HCT116 (cell line): Measurements from ENCODE around the gene DOCK11. TPM values are rescaled to one million over a fixed set of nuclear protein-coding genes. Genes with fewer than 3 reads are reported as not detected.

Experiments used
- ATAC-seq: fragments of 200-7000 bp; cut with Tn5 transposase; 2 replicates; pipeline ENCODE4 v1.9.1; 2020; ENCODE audit warnings: mild to moderate bottlenecking, moderate library complexity
- BruUV-seq: library from RNA; stranded (reverse); fragments of 400-500 nt; replicated peaks from 2 replicates; lab custom pipeline; 2021; lab: Mats Ljungman, UMichigan
- CTCF ChIA-PET: fragments of 300-600 bp; sonication (Branson Sonifier 250); formaldehyde crosslinking; loops from one replicate; lab custom pipeline; 2021; ENCODE audit warnings: antibody characterized with exemption; lab: Charles Lee
- POLR2A ChIA-PET: fragments of 300-600, 350-600 bp; sonication (Branson Sonifier 250); formaldehyde crosslinking; loops from one replicate; lab custom pipeline; 2021; ENCODE audit warnings: antibody characterized with exemption; lab: Charles Lee
- RAD21 ChIA-PET, 2 experiments: fragments of 300-600 bp; sonication (Branson Sonifier 250); formaldehyde crosslinking; loops; one replicate each; lab custom pipeline; 2023; ENCODE audit warnings: low total read pairs in 2 of 2; ENCODE audit not compliant: uncharacterized antibody in 2 of 2, unreplicated experiment in 2 of 2, low non-redundant PET in 1 of 2; lab: Charles Lee
- DNase-seq: peaks from one replicate; pipeline ENCODE4 v3.0.0-alpha.2; 2010; ENCODE audit warnings: low read depth, low spot score
- H2AFZ ChIP-seq: fragments of 200-600 bp; shearing (Covaris generic), sonication (generic); 2 replicates; pipeline ENCODE4 v1.6.1; 2017; ENCODE audit warnings: low read depth, mixed run types, mixed read lengths, antibody characterized with exemption, low read length; ENCODE audit not compliant: poor library complexity, severe bottlenecking
- H3K27ac ChIP-seq: 2 replicates; pipeline ENCODE4 v1.5.1; 2012; ENCODE audit warnings: low read depth, low read length
- H3K27me3 ChIP-seq: fragments of 200-600 bp; sonication (generic); 2 replicates; pipeline ENCODE4 v1.6.1; 2016; ENCODE audit warnings: mixed run types, low read length, mixed read lengths; ENCODE audit not compliant: insufficient read depth
- H3K36me3 ChIP-seq, 2 experiments: fragments of 200-500 bp in 1 of 2; fragments of 200-600 bp in 1 of 2; sonication (Bioruptor generic) in 1 of 2; sonication (generic) in 1 of 2; 2 replicates each; pipeline versions ENCODE4 v1.5.1 to v1.6.1; 2014 to 2016; ENCODE audit warnings: low read length in 2 of 2, inconsistent platforms in 1 of 2, mixed read lengths in 1 of 2, mixed run types in 1 of 2; ENCODE audit not compliant: insufficient read depth in 2 of 2, control insufficient read depth in 1 of 2
- H3K4me1 ChIP-seq, 2 experiments: fragments of 200-600 bp in 1 of 2; sonication (generic) in 1 of 2; 2 replicates each; pipeline versions ENCODE4 v1.5.1 to v1.6.1; 2012 to 2017; ENCODE audit warnings: low read length in 2 of 2, inconsistent platforms in 1 of 2, mild to moderate bottlenecking in 1 of 2, mixed read lengths in 1 of 2, mixed run types in 1 of 2, moderate library complexity in 1 of 2; ENCODE audit not compliant: insufficient read depth in 2 of 2, control insufficient read depth in 1 of 2
- H3K4me2 ChIP-seq: fragments of 200-600 bp; sonication (generic); 2 replicates; pipeline ENCODE4 v1.6.1; 2017; ENCODE audit warnings: mixed run types, low read length, mixed read lengths
- H3K4me3 ChIP-seq, 2 experiments: fragments of 200-600 bp in 1 of 2; sonication (generic) in 1 of 2; replicated peaks in 1 of 2; 2 replicates each; pipeline ENCODE4 v1.5.1; 2011 to 2016; ENCODE audit warnings: low read length in 2 of 2, control low read depth in 1 of 2, low read depth in 1 of 2, mild to moderate bottlenecking in 1 of 2, mixed read lengths in 1 of 2, mixed run types in 1 of 2
- H3K79me2 ChIP-seq: fragments of 200-600 bp; sonication (generic); 2 replicates; pipeline ENCODE4 v1.6.1; 2017; ENCODE audit warnings: mild to moderate bottlenecking, mixed run types, low read length, moderate library complexity, mixed read lengths; ENCODE audit not compliant: insufficient read depth
- H3K9ac ChIP-seq: fragments of 200-600 bp; sonication (generic); 2 replicates; pipeline ENCODE4 v1.6.1; 2016; ENCODE audit warnings: low read length, mixed read lengths
- H3K9me2 ChIP-seq: fragments of 200-600 bp; sonication (generic), shearing (Covaris generic); 2 replicates; pipeline ENCODE4 v1.6.1; 2017; ENCODE audit warnings: mixed run types, mild to moderate bottlenecking, moderate library complexity; ENCODE audit not compliant: insufficient read depth
- H3K9me3 ChIP-seq, 2 experiments: fragments of 200-500 bp in 1 of 2; fragments of 200-600 bp in 1 of 2; sonication (Bioruptor generic) in 1 of 2; sonication (generic) in 1 of 2; 2 replicates each; pipeline ENCODE4 v1.6.1; 2014 to 2017; ENCODE audit warnings: low read length in 2 of 2, mixed read lengths in 2 of 2, inconsistent platforms in 1 of 2, low read depth in 1 of 2, mild to moderate bottlenecking in 1 of 2, mixed run types in 1 of 2, moderate library complexity in 1 of 2; ENCODE audit not compliant: control insufficient read depth in 1 of 2, insufficient read depth in 1 of 2
- H4K20me1 ChIP-seq: fragments of 200-600 bp; sonication (generic), shearing (Covaris generic); 2 replicates; pipeline ENCODE4 v1.6.1; 2017; ENCODE audit warnings: mixed run types, mild to moderate bottlenecking, moderate library complexity; ENCODE audit not compliant: insufficient read depth
- CBX3 ChIP-seq: IDR thresholded peaks from 2 replicates; pipeline ENCODE4 v1.6.1; 2012; ENCODE audit warnings: low read depth
- CTCF ChIP-seq, 3 experiments: fragments of 200-600 bp in 1 of 3; sonication (generic) in 1 of 3; IDR thresholded peaks in 2 of 3; conservative IDR thresholded peaks in 1 of 3; 2 replicates each; pipeline ENCODE4 v1.5.1; 2012 to 2017; ENCODE audit warnings: low read depth in 2 of 3, low read length in 2 of 3, antibody characterized with exemption in 1 of 3, borderline replicate concordance in 1 of 3, control low read depth in 1 of 3, mild to moderate bottlenecking in 1 of 3, mixed read lengths in 1 of 3, mixed run types in 1 of 3, moderate library complexity in 1 of 3; ENCODE audit not compliant: insufficient read depth in 1 of 3
- EGR1 ChIP-seq: IDR thresholded peaks from 2 replicates; pipeline ENCODE4 v1.6.1; 2012; ENCODE audit warnings: low read depth
- ELF1 ChIP-seq: IDR thresholded peaks from 2 replicates; pipeline ENCODE4 v1.6.1; 2012; ENCODE audit warnings: low read depth, borderline replicate concordance
- EZH2phosphoT487 ChIP-seq: fragments of 200-600 bp; IDR thresholded peaks from 2 replicates; pipeline ENCODE4 v1.6.1; 2018; ENCODE audit warnings: antibody characterized with exemption, borderline replicate concordance
- JUND ChIP-seq: IDR thresholded peaks from 2 replicates; pipeline ENCODE4 v1.6.1; 2012
- POLR2A ChIP-seq: IDR thresholded peaks from 2 replicates; pipeline ENCODE4 v1.7.0; 2011; ENCODE audit warnings: borderline replicate concordance; ENCODE audit not compliant: insufficient read depth, insufficient read length; ENCODE audit errors: extremely low read depth
- POLR2AphosphoS5 ChIP-seq: IDR thresholded peaks from 2 replicates; pipeline ENCODE4 v1.6.1; 2011; ENCODE audit warnings: mild to moderate bottlenecking, low read depth, low read length, moderate library complexity
- REST ChIP-seq: IDR thresholded peaks from 2 replicates; pipeline ENCODE4 v1.6.1; 2012; ENCODE audit warnings: low read depth
- SIN3A ChIP-seq: IDR thresholded peaks from 2 replicates; pipeline ENCODE4 v1.6.1; 2012; ENCODE audit warnings: low read depth
- SP1 ChIP-seq: IDR thresholded peaks from 2 replicates; pipeline ENCODE4 v1.6.1; 2012; ENCODE audit warnings: low read depth
- TCF7L2 ChIP-seq: IDR thresholded peaks from 2 replicates; pipeline ENCODE4 v1.7.0; 2011; ENCODE audit warnings: borderline replicate concordance, inconsistent platforms; ENCODE audit not compliant: insufficient read depth, insufficient read length; ENCODE audit errors: extremely low read depth
- YY1 ChIP-seq: IDR thresholded peaks from 2 replicates; pipeline ENCODE4 v1.6.1; 2011; ENCODE audit warnings: low read length, low read depth, moderate library complexity, mild to moderate bottlenecking; ENCODE audit not compliant: insufficient replicate concordance; ENCODE audit errors: extremely low read depth
- ZBTB33 ChIP-seq: IDR thresholded peaks from 2 replicates; pipeline ENCODE4 v1.6.1; 2011; ENCODE audit warnings: mild to moderate bottlenecking, low read length, moderate library complexity; ENCODE audit not compliant: insufficient replicate concordance; ENCODE audit errors: extremely low read depth
- intact Hi-C: fragments of 100-400 bp; cut with micrococcal nuclease; formaldehyde crosslinking; loops from 2 replicates; pipeline ENCODE4 v1.10.0; 2022
- total RNA-seq: library from RNA; stranded (reverse); gene quantifications from one replicate; pipeline ENCODE4 v1.2.1, GENCODE V29; 2021; ENCODE audit not compliant: unreplicated experiment

Gene DOCK11
- total RNA-seq, 1 experiment from 2014 or later = 0.59 TPM

- H3K9me3 ChIP-seq = no peaks in the 10 kb centered on the region
- no peaks in the 10 kb centered on the region for H4K20me1 ChIP-seq
- ChIA-PET RAD21 (no interaction called here), POLR2A (no interaction called here), CTCF (no interaction called here)
- DNase-seq (no peak), ATAC-seq (no peak)
- no peaks in the 10 kb centered on the region for H3K27me3 ChIP-seq
- TF ChIP-seq ELF1 = no peak
- no peak for TF ChIP-seq YY1
- no peak for TF ChIP-seq REST
- no peak for TF ChIP-seq JUND
- no peak for TF ChIP-seq POLR2A
- no peak for TF ChIP-seq SP1
- TF ChIP-seq SIN3A = no peak
- no peak for TF ChIP-seq ZBTB33
- TF ChIP-seq CTCF (IDR thresholded peaks at IDR 0.05 in 2 of 3, conservative IDR thresholded peaks at IDR 0.05 in 1 of 3; ENCODE audit: borderline replicate concordance in 1 of 3, insufficient read depth in 1 of 3, low read depth in 2 of 3, low read length in 2 of 3) = no peak
- no peak for TF ChIP-seq CBX3
- no peak for TF ChIP-seq TCF7L2
- TF ChIP-seq EZH2phosphoT487 = no peak
- no peak for TF ChIP-seq EGR1
- TF ChIP-seq POLR2AphosphoS5 = no peak
- H3K4me1 ChIP-seq = no peaks in the 10 kb centered on the region
- BruUV-seq = no TSS peak
- H3K36me3 ChIP-seq = no peaks in the 10 kb centered on the region
- H3K4me3 ChIP-seq = no peak overlapping the region
- H3K79me2 ChIP-seq = no peaks in the 10 kb centered on the region
- intact Hi-C loops = no loop called here
- H3K4me2 ChIP-seq = no peak overlapping the region
- H3K27ac ChIP-seq = no peak overlapping the region
- H3K9me2 ChIP-seq = no peaks in the 10 kb centered on the region
- H2AFZ ChIP-seq = no peak overlapping the region
- H3K9ac ChIP-seq = no peak overlapping the region
Measured at GRCh38 chrX:118669435-118669834, 173.8 kb downstream of the DOCK11 start.
